PFSK-1 (cell line): ENCODE data around the gene RERE.

ENCODE experiments used
- FOXP2 ChIP-seq: optimal IDR thresholded peaks from 2 replicates; pipeline ENCODE3; 2011; ENCODE audit warnings: borderline replicate concordance, control low read depth, inconsistent platforms; ENCODE audit not compliant: insufficient read depth; ENCODE audit errors: extremely low read length, extremely low read depth
- POLR2AphosphoS5 ChIP-seq: IDR thresholded peaks from 2 replicates; pipeline ENCODE4 v1.6.1; 2012; ENCODE audit warnings: low read depth, mild to moderate bottlenecking, control low read depth, low read length, moderate library complexity
- TF ChIP-seq, protein P1 (sequence below), 2 experiments: IDR thresholded peaks; 2 replicates each; pipeline versions ENCODE4 v1.6.1 to v1.8.0; 2011 to 2012; ENCODE audit warnings: low read depth in 2 of 2, low read length in 2 of 2, control low read depth in 1 of 2, inconsistent platforms in 1 of 2, mild to moderate bottlenecking in 1 of 2, moderate library complexity in 1 of 2; ENCODE audit not compliant: insufficient read depth in 1 of 2

DNA sequence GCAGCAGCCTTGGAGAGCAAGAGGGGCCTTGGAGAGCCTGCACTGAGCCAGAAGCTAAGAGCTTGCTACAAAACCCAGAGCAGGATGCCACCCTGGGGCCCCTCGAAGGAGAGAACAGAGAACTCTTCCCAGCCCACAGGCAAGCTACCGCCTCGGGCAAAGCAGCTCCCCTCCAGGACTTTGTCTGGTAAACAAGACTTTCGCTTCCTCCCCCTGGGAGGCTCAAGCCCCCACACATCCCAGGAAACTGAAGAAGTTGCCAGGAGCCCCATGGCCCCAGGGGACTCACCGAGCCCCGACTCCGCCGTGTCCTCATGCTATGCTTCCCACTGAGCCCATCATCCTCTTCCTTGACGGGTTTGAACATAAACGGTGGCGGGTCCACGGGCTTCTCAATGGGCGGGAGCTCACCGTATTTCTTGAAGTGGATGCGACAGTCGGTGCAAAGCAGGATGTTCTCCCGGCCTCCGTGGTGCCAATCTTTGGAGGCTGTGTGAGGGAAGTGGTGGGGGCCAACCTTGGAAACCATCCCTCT is 453.6 kb downstream of the RERE start:
- no peak for TF ChIP-seq POLR2AphosphoS5
- TF ChIP-seq, protein P1, sequence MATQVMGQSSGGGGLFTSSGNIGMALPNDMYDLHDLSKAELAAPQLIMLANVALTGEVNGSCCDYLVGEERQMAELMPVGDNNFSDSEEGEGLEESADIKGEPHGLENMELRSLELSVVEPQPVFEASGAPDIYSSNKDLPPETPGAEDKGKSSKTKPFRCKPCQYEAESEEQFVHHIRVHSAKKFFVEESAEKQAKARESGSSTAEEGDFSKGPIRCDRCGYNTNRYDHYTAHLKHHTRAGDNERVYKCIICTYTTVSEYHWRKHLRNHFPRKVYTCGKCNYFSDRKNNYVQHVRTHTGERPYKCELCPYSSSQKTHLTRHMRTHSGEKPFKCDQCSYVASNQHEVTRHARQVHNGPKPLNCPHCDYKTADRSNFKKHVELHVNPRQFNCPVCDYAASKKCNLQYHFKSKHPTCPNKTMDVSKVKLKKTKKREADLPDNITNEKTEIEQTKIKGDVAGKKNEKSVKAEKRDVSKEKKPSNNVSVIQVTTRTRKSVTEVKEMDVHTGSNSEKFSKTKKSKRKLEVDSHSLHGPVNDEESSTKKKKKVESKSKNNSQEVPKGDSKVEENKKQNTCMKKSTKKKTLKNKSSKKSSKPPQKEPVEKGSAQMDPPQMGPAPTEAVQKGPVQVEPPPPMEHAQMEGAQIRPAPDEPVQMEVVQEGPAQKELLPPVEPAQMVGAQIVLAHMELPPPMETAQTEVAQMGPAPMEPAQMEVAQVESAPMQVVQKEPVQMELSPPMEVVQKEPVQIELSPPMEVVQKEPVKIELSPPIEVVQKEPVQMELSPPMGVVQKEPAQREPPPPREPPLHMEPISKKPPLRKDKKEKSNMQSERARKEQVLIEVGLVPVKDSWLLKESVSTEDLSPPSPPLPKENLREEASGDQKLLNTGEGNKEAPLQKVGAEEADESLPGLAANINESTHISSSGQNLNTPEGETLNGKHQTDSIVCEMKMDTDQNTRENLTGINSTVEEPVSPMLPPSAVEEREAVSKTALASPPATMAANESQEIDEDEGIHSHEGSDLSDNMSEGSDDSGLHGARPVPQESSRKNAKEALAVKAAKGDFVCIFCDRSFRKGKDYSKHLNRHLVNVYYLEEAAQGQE (IDR thresholded peaks at IDR 0.05; ENCODE audit: insufficient read depth in 1 of 2, low read depth in 2 of 2, low read length in 2 of 2), result no peak
- no peak for TF ChIP-seq FOXP2
